Esophagus squamous epithelium (tissue), 4 donors: ENCODE data around the gene RALGAPB.

ENCODE experiments used
- CTCF ChIP-seq, 6 experiments: fragments of 450-650 bp in 4 of 6; fragments of 200-600 bp in 2 of 6; sonication (generic) in 2 of 6; IDR thresholded peaks; one replicate each; pipeline ENCODE4 v1.5.1; 2016 to 2019; ENCODE audit warnings: antibody characterized with exemption in 6 of 6, mild to moderate bottlenecking in 4 of 6, moderate library complexity in 4 of 6
- POLR2A ChIP-seq, 4 donors: fragments of 450-650 bp; IDR thresholded peaks; one replicate each; pipeline ENCODE4 v1.6.1; 2017; ENCODE audit warnings: antibody characterized with exemption in 4 of 4, mild to moderate bottlenecking in 4 of 4, moderate library complexity in 3 of 4

GRCh38 chr20:38547288-38548085, 74.8 kb downstream of the RALGAPB start:
- TF ChIP-seq POLR2A (IDR thresholded peaks at IDR 0.05) (no peak), CTCF (IDR thresholded peaks at IDR 0.05) (no peak)
